ENCODE results near the gene TMIGD3. TPM values are rescaled to one million over a fixed set of nuclear protein-coding genes. Genes with fewer than 3 reads are reported as not detected.

Gene TMIGD3
- total RNA-seq, 1 experiment from 2014 or later, result not detected

DNA sequence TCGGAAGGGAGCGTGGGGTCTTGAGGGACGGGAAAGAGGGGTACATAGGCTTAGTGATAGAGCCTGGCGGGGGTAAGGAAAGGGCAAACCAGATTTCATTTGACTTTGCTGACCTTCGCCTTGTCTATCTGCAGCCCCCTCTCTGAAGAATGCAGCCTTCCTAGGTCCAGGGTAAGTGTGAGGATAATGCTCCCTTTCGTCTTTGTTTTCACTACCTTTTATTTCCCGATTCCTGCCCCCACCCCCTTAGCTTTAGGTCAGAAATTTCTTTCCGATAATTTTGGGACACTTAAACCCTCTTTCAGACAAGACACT, 53.8 kb downstream of the TMIGD3 start:
- TF ChIP-seq, protein P1, sequence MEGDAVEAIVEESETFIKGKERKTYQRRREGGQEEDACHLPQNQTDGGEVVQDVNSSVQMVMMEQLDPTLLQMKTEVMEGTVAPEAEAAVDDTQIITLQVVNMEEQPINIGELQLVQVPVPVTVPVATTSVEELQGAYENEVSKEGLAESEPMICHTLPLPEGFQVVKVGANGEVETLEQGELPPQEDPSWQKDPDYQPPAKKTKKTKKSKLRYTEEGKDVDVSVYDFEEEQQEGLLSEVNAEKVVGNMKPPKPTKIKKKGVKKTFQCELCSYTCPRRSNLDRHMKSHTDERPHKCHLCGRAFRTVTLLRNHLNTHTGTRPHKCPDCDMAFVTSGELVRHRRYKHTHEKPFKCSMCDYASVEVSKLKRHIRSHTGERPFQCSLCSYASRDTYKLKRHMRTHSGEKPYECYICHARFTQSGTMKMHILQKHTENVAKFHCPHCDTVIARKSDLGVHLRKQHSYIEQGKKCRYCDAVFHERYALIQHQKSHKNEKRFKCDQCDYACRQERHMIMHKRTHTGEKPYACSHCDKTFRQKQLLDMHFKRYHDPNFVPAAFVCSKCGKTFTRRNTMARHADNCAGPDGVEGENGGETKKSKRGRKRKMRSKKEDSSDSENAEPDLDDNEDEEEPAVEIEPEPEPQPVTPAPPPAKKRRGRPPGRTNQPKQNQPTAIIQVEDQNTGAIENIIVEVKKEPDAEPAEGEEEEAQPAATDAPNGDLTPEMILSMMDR (conservative IDR thresholded peaks at IDR 0.05; ENCODE audit: low read depth, low read length), result no peak
- TF ChIP-seq EZH2phosphoT487 (IDR thresholded peaks at IDR 0.05; ENCODE audit: borderline replicate concordance, low read length), result no peak
- TF ChIP-seq EZH2 (IDR thresholded peaks at IDR 0.05; ENCODE audit: low read length, unreplicated experiment), result no peak
- CTCF ChIA-PET, result no interaction called here
- intact Hi-C loops (cut with micrococcal nuclease), result loop anchor here (5.0 kb wide), 1 partner anchor 42 kb away; no protein-coding TSS in a partner anchor
- peaks cover 31% of the 10 kb centered on the region; the same call in 1 of the 2 replicates for H4K20me1 ChIP-seq (ENCODE audit: low read length)
- no peaks in the 10 kb centered on the region for H3F3A ChIP-seq (ENCODE audit: low read length, unreplicated experiment)
- peak overlapping the region; percentile 65 for H3K27ac ChIP-seq (ENCODE audit: low read length)
- no peaks in the 10 kb centered on the region for H3K9me2 ChIP-seq (replicated peaks; ENCODE audit: low read length)
- peak overlapping the region; percentile 89 for H2AFZ ChIP-seq (ENCODE audit: low read length)
- no peak for DNase-seq
- no peaks in the 10 kb centered on the region for H3K9me3 ChIP-seq (ENCODE audit: low read length)
- H3K4me3 ChIP-seq (ENCODE audit: low read length), result peak overlapping the region; percentile 91
- H3K4me2 ChIP-seq (ENCODE audit: low read length), result peak overlapping the region; percentile 86
- H3K79me2 ChIP-seq (ENCODE audit: low read length), result peaks cover 98% of the 10 kb centered on the region
- no TSS peak for BruUV-seq (replicated peaks)
- peak overlapping the region; percentile 98 for H3K9ac ChIP-seq (ENCODE audit: low read length)
- ATAC-seq, result no peak
- no peaks in the 10 kb centered on the region for H3K27me3 ChIP-seq (ENCODE audit: low read length)
- H3K4me1 ChIP-seq (ENCODE audit: insufficient read depth, low read length), result peaks cover 32% of the 10 kb centered on the region
- H3K36me3 ChIP-seq (ENCODE audit: low read depth, low read length), result peaks cover 36% of the 10 kb centered on the region
- POLR2A ChIA-PET (ENCODE audit: unreplicated experiment), result no interaction called here

DNA sequence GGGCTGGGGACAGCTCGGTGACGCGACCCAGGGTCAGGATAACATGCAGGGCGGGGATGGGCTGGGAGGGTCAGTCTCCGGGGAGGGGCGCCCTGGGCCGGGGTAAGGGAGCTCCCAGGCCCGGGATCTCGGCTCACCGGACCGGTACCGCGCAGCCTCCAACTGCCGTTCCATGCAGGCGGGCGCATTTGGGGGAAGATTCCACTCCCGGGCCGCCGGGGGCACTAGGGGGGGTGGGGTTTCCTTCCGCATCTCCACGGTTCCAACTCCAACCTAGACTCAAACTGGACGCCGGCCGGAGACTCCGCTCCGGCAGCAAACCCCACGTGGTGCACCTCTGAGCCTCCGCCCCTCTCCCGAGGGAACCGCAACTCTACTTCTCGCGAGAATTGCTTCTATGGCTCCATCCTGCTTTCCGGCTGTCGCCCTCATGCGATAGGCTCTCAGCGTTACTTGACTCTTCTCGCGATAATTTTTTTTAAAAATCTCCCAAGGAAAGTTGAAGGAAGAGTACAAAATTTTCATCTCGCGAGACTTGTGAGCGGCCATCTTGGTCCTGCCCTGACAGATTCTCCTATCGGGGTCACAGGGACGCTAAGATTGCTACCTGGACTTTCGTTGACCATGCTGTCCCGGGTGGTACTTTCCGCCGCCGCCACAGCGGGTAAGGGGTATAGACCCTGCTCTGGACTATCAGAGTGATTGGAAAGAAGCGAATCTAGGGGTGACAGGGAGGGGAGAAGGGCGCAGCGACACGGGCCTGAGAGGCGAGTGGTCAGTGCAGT, 54.3 kb downstream of the TMIGD3 start, which contains the start of the genes ATP5PB and WDR77:
ATP5PB (plus strand) TSS at position 547 of the 785 bp plus-strand sequence; CDS start at position 625, 78 bp downstream.
WDR77 (minus strand) TSS at position 339 of the 785 bp plus-strand sequence; CDS start at position 252, 87 bp downstream.
- H3K79me2 ChIP-seq (ENCODE audit: low read length), result peaks cover 98% of the 10 kb centered on the region
- H3K9ac ChIP-seq (ENCODE audit: low read length), result peak within 1 kb of the TSS; percentile 98
- peak within 1 kb of the TSS; percentile 91 for H3K4me3 ChIP-seq (ENCODE audit: low read length)
- ChIA-PET CTCF (interaction anchor here (0.6 to 1.0 kb wide), 3 partner anchors 26 to 888 kb away, joined by 3 to 7 read pairs (median 4); no protein-coding TSS in a partner anchor), POLR2A (ENCODE audit: unreplicated experiment) (interaction anchor here (0.6 to 1.0 kb wide), 3 partner anchors 26 to 716 kb away, joined by 4 to 5 read pairs (median 4); no protein-coding TSS in a partner anchor)
- H3K9me3 ChIP-seq (ENCODE audit: low read length), result no peaks in the 10 kb centered on the region
- no peaks in the 10 kb centered on the region for H3K27me3 ChIP-seq (ENCODE audit: low read length)
- peak; percentile 94 for ATAC-seq
- no peaks in the 10 kb centered on the region for H3K9me2 ChIP-seq (replicated peaks; ENCODE audit: low read length)
- H3K36me3 ChIP-seq (ENCODE audit: low read depth, low read length), result peaks cover 39% of the 10 kb centered on the region
- H3F3A ChIP-seq (ENCODE audit: low read length, unreplicated experiment), result no peaks in the 10 kb centered on the region
- H2AFZ ChIP-seq (ENCODE audit: low read length), result peak within 1 kb of the TSS; percentile 89
- intact Hi-C loops (cut with micrococcal nuclease), result loop anchor here (5.0 kb wide), 1 partner anchor 42 kb away; no protein-coding TSS in a partner anchor
- H4K20me1 ChIP-seq (ENCODE audit: low read length), result peaks cover 30% of the 10 kb centered on the region; the same call in 1 of the 2 replicates
- BruUV-seq (replicated peaks), result no TSS peak
- H3K4me1 ChIP-seq (ENCODE audit: insufficient read depth, low read length), result peaks cover 32% of the 10 kb centered on the region
- TF ChIP-seq EZH2phosphoT487 (IDR thresholded peaks at IDR 0.05; ENCODE audit: borderline replicate concordance, low read length), result no peak
- TF ChIP-seq EZH2 (IDR thresholded peaks at IDR 0.05; ENCODE audit: low read length, unreplicated experiment), result no peak
- TF ChIP-seq, protein P1 (conservative IDR thresholded peaks at IDR 0.05; ENCODE audit: low read depth, low read length), result no peak
- DNase-seq, result peak; percentile 99
- H3K4me2 ChIP-seq (ENCODE audit: low read length), result peak within 1 kb of the TSS; percentile 87
- H3K27ac ChIP-seq (ENCODE audit: low read length), result peak within 1 kb of the TSS; percentile 65

Measured in PC-3 (cell line).